SK-MEL-5 (cell line): ENCODE measurements around the gene OSBP2. TPM values are rescaled to one million over a fixed set of nuclear protein-coding genes. Genes with fewer than 3 reads are reported as not detected.
A peak's percentile ranks its signal among the peaks of the same experiment; 100 is the strongest.

ENCODE experiments used
- DNase-seq: peaks from one replicate; pipeline ENCODE4 v3.0.0-alpha.2; 2016; ENCODE audit warnings: low read depth, low spot score
- in situ Hi-C: cut with HindIII; loops from 2 replicates; pipeline ENCODE4 v1.10.0; 2016; ENCODE audit warnings: low sequenced_read_pairs, high pct_unique_total_duplicates, low pct_unique_long_range_greater_than_20kb
- total RNA-seq: library from RNA; depleted of rRNA; stranded (reverse); fragments of >200 nt; shearing (Covaris generic); gene quantifications from 2 replicates; pipeline ENCODE4 v1.2.3, GENCODE V29; 2014

Gene OSBP2
- total RNA-seq, 1 experiment from 2014 or later = 1.8 TPM

DNA sequence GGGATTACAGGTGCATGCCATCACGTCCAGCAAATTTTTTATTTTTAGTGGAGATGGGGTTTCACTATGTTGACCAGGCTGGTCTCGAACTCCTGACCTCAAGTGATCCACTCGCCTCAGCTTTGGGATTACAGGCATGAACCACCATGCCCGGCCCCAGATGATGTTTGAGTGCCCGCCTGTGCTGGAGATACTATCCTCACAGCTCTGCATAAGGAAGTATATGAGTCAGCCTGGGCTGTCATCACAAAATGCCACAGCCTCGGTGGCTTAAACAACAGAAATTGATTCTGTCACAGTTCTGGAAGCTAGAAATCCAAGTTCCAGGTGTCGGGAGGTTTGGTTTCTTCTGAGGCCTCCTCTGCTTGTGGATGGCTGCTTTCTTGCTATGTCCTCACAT, 119.3 kb downstream of the OSBP2 start:
- in situ Hi-C loops = no loop called here
- DNase-seq = no peak

DNA sequence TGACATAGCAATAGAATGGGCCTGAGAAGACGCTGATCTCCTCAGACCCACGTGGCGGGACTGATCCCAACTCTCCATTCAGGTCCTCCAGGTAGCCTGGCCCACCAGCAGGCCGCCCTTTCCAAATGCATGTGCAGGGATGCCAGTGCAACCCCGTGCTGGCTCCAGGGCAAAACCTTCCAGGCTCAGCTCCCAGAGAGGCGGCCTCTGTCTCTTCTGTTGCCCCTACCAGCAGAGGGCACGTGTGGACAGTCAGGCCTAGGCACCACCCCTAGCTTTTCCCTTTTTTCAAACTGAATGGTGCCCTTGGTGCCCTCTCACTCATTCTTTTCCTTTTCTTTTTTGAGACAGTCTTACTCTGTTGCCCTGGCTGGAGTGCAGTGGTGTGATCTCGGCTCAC, 121.7 kb downstream of the OSBP2 start:
- peak; percentile 50 for DNase-seq
- in situ Hi-C loops = no loop called here

DNA sequence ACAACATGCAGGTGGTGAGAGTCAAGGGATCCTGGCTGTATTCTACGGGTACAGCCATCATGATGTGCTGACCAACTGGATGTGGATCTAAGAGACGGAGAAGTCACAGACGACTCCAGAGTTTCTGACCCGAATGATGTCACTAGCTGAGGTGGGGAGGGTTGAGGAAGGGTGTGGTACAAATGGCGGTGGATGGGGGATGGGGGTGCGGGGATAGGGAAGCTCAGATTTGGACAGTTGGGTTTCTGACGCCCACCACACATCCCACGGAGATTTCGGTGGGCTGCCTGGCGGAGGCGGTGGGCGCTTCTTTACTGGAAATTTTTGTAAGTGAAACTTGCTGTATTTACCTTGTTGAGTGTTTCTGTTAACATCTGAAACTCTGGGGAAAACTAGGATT, 126.7 kb downstream of the OSBP2 start:
- DNase-seq = no peak

DNA sequence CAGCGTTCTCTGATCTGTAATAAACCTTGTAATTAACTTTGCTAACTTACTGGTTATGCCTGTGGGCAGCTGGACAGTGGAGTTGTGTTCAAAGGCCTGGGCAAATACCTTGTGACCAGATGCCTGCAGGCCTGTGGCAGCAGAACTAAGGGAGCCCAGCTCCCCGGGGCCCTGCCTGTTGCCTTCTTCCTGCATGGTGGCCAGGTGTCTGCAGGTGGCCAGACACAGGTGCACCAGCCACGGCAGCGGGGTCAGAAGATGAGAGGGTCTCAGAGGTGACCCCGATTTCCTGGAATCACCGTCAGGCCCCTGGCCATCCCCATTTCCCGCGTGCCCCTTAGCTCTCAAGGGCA, 127.2 kb downstream of the OSBP2 start:
- no peak for DNase-seq
- in situ Hi-C loops = no loop called here

More for the DNA sequence above, 126.7 kb downstream of the OSBP2 start:
- in situ Hi-C loops = no loop called here

GRCh38 chr22:30822216-30823014, 127.7 kb downstream of the OSBP2 start:
- DNase-seq = no peak
- in situ Hi-C loops = no loop called here

DNA sequence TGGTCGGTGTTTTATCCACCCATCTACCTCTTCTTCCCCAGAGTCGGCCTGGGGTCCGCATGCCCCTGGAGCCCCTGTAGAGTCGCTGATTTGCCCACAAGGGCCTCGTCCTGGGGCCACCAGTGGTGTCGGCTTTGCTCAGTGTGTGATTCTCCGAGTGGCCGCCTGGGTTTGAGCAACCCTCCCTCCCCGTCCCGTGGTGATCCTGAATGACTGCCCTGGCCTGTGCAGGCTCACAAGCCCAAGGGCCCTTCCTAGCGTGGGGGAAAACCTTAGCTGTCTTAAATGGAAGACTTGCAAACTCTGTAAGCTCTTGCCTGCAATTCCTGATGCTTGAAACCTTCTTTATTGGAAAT, 128.3 kb downstream of the OSBP2 start:
- DNase-seq = peak; percentile 22
- in situ Hi-C loops = no loop called here

DNA sequence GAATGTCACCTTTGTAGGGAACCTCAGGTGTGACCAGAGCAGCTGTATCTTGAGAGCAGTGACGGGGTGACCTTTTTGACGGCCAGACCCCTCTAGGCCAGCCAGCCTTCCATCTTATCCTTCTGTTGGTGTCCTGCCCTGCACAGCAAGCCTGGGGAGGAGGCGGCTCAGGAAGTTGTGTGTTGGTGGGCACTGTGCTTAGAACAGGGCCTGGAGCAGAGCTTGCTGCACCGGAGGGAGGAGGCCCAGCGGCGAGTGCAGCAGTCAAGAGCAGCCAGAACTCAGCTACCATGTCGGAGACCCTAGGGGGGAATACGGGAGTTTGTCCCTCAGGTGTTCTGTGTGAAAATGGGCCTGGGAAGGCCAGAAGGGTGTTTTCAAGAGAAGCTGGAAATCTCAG, 129.4 kb downstream of the OSBP2 start:
- in situ Hi-C loops = no loop called here
- no peak for DNase-seq

DNA sequence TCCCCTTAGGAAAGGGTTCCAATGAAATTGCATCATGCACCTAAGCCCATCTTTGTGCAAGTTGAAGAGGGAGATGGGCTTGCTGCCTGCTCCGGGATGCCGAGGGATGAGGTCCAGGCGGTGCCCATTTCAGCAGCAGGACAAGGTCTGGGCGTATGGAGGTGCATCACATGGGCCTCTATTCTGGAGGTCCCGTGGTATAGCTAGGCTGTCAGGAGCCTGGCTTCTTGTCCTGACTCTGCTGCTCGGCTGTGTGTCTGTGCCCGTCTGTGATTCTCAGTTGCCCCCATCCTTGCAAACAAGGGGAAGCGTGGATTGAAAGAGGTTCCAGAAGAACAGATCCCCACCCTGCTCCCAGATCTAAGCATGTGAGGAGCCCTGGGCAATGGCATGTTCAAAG, 130.0 kb downstream of the OSBP2 start:
- in situ Hi-C loops = no loop called here
- no peak for DNase-seq

GRCh38 chr22:30825711-30826505, 131.2 kb downstream of the OSBP2 start:
- in situ Hi-C loops = no loop called here
- no peak for DNase-seq

- DNase-seq = no peak
- in situ Hi-C loops = no loop called here
Measured at GRCh38 chr22:30826670-30827355, 132.1 kb downstream of the OSBP2 start.

DNA sequence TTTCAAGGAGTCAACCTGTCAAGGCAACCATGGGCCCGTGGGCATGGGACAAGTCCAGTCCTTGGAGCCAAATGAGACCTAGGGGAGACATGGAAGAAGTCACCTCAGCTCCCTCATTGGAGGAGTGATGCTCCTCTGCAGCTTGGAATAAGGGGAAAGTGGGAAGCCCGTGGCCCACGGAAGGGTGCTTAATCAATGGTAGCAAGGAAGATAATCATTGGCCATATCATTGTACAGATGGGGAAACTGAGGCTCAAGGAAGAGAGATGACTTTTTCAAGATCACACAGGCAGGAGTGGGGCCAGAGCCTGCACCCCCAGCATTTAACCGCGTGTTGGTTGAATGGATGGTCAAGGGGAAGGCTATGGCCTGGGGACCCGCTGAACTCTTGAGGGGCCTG, 133.0 kb downstream of the OSBP2 start:
- DNase-seq = no peak
- in situ Hi-C loops = no loop called here

DNA sequence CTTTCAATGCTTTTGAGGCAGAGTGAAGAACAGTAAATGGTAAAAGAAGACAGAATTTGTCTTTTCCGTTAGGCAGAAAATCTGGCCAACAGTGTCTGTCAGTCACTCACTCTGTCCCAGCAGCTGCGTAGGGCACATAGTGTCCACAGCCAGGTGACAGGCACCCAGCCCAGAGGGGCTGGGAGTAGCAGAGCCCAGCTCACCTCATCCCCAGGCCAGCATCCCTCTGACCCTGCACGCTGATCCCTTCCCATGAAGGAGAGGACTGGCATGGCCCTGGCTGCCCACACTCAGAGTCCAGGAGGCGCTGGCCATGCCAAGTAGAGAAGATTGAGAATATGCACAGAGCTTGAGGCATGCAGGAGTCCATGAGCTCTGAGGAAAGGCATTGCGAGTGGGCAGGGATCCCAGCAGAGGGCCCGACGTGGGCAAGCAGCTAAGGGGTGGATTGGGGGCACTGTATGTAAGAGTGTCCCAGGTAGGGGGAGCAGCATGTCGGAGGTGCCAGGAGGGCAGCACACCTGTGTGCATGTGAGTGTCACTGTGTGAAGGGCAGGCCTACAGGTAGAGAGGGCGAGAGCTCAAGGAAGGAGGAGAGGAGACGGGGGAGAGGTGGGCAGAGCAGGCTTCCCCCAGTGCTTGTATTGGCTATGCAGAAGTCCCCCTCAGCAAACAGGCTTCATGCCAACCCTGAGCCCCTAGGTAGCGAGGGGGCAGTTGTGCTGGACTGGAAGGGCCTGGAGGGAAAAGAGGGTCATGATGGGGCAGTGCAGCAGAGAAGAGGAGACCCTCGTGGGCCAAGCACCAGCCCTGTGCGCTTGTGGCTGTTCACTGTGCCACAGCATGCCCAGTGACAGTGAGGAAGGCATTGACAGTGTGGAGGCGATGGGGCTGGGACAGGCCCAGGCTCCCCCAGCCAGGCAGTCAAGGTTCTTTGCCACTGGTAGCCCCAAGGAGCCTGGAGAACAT, 133.8 kb downstream of the OSBP2 start:
- DNase-seq = no peak
- in situ Hi-C loops = no loop called here

DNA sequence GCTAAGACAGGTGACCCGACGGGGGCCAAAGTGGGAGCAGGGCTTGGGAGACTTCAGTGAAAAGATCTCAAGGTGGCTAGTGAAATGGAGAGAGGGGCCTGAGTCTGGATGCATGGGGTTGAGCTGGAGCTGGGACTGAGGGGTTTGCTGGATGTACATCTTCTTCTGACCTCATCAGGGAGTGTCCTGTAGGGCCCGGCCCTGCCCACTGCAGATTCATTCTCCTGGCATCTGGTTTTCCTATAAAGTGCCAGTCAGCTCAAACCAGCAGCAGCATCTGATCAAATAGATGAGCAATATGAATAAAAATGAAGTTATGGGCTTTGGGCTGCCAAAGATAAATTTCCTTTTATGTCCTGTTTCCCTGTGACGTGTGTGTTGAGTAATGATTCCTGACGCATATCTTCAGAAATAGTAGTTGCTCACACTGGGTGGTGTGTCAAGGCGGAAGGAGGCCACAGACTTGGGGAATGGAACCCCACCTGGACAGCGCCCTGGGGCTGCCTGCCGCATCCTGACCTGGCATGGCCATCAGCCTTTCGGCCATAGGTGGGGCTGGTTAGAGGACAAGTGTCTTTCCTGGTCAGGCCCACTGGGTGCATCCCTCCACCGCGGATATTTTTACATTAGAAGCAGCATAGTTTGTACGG, 135.4 kb downstream of the OSBP2 start:
- in situ Hi-C loops = no loop called here
- DNase-seq = no peak

- in situ Hi-C loops = no loop called here
Measured at GRCh38 chr22:30830907-30831306, 136.2 kb downstream of the OSBP2 start.

GRCh38 chr22:30832407-30832987, 137.8 kb downstream of the OSBP2 start:
- no peak for DNase-seq
- in situ Hi-C loops = no loop called here

More at GRCh38 chr22:30830907-30831306, 136.2 kb downstream of the OSBP2 start:
- no peak for DNase-seq

DNA sequence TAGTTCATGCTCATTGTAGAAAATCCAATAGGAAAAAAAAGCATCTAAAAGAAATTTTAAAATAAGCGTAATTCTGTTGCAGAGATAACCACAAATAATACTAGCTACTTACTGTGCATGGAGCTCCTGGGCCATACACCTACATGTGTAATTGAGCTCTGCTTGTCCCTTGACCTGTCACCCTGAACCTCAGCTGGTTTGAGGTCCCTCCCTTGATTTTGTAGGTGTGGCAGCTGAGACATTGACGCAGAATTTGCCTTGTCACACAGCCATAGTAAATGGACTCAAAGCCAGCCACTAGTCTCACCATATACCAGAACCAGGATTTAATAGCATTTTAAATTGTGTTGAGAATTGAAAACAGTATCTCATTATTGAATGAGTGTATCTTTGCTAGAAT, 138.6 kb downstream of the OSBP2 start:
- DNase-seq = no peak
- in situ Hi-C loops = no loop called here

GRCh38 chr22:30837531-30837930, 142.9 kb downstream of the OSBP2 start:
- in situ Hi-C loops = no loop called here

More at GRCh38 chr22:30837531-30837930, 142.9 kb downstream of the OSBP2 start:
- DNase-seq = no peak
